Coronary artery (tissue), 2 donors: ENCODE results near the gene CHSY3.

Experiments
- DNase-seq: peaks from one replicate; pipeline ENCODE4 v3.0.0-alpha.2; 2017; ENCODE audit warnings: low spot score
- H3K27ac ChIP-seq, 2 donors: fragments of 200-600 bp; sonication (generic); one replicate each; pipeline ENCODE4 v1.5.1; 2016 to 2019
- H3K4me3 ChIP-seq: fragments of 200-600 bp; sonication (generic); 2 replicates; pipeline ENCODE4 v1.5.1; 2016; ENCODE audit warnings: mild to moderate bottlenecking, moderate library complexity
- TF ChIP-seq, protein P1 (sequence below): fragments of 200-600 bp; sonication (generic); IDR thresholded peaks from one replicate; pipeline ENCODE4 v1.5.1; 2019; ENCODE audit warnings: antibody characterized with exemption

The CHSY3 gene

DNA sequence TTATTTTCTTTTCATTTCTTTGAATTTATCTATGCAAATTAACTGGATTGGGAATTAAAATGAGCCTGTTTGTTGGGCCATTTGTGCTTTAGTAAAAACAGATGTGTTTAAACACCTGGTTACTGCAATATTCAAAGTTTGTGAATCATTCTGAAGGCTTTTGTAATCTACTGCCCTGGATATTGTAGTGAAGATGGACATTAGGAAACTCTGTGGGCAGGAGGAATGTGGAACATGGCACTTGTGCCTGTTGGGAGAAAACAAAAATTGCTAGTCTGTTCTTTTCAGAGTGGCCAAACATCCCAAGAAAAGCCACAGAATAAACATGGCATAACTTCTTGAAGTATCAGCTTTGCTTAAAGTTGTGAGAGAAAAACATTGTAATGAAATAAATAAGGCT lies 40.8 kb downstream of the CHSY3 start:
- no peak for DNase-seq
- TF ChIP-seq, protein P1, sequence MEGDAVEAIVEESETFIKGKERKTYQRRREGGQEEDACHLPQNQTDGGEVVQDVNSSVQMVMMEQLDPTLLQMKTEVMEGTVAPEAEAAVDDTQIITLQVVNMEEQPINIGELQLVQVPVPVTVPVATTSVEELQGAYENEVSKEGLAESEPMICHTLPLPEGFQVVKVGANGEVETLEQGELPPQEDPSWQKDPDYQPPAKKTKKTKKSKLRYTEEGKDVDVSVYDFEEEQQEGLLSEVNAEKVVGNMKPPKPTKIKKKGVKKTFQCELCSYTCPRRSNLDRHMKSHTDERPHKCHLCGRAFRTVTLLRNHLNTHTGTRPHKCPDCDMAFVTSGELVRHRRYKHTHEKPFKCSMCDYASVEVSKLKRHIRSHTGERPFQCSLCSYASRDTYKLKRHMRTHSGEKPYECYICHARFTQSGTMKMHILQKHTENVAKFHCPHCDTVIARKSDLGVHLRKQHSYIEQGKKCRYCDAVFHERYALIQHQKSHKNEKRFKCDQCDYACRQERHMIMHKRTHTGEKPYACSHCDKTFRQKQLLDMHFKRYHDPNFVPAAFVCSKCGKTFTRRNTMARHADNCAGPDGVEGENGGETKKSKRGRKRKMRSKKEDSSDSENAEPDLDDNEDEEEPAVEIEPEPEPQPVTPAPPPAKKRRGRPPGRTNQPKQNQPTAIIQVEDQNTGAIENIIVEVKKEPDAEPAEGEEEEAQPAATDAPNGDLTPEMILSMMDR: no peak
- no peak overlapping the region for H3K27ac ChIP-seq
- H3K4me3 ChIP-seq: no peak overlapping the region

DNA sequence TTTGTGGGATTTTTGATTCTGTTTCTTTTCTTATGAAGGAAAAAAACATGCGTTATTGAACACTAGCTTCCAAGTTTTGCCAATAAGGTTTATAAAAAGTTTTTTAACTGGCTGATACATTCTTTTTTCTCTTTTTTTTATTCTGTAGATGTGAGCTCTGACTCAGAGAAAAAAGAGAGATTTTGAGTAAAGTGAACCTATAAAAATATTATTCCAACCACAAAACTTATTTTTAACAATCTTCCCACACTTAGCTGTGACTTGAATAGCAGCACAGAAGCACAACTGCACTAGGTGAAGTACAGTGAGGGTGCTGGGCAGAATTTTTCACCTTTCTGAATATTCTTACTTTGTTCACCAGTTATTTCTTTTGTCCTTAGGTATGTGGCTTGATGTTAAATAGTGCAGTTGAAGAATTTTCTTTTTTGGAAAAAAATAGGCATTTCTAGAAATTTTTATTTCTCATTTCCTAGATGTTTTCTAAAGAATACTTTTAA lies 41.6 kb downstream of the CHSY3 start:
- Histone ChIP-seq H3K4me3 (no peak overlapping the region), H3K27ac (no peak overlapping the region)
- DNase-seq: no peak
- TF ChIP-seq, protein P1: no peak

DNA sequence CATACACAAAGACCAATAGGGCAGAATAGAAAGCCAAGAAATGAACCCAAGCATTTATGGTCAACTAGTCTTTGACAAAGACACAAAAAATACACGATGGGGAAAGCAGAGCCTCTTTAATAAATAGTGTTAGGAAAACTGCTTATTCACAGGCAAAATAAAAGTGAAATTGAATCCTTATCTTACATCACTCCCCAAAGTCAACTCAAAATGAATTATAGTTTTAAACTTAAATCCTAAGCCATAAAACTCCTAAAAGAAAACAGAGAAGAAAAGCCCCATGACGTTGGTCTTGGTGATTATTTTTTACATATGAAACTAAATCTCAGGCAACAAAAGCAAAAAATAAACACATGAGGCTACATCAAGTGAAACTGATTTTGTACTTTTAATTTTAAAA lies 46.8 kb downstream of the CHSY3 start:
- TF ChIP-seq, protein P1: no peak
- Histone ChIP-seq H3K4me3 (no peak overlapping the region), H3K27ac (no peak overlapping the region)
- DNase-seq: no peak

DNA sequence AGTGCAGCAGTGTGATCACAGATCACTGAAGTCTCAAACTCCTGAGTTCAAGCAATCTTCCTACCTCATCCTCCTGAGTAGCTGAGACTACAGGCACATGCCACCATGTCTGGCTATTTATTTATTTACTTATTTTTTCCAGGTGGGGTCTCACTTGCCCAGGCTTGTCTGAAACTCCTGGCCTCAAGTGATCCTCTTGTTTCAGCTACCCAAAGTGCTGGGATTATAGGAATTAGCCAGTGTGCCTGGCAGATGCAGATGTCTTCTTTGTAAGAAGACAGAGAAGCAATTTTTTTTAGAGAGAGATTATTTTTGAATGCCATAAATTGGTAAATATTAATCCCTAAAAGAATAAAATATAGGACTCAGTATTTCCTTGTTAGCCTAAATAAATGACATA lies 54.3 kb downstream of the CHSY3 start:
- H3K4me3 ChIP-seq: no peak overlapping the region
- no peak for DNase-seq
- no peak overlapping the region for H3K27ac ChIP-seq
- TF ChIP-seq, protein P1: no peak

DNA sequence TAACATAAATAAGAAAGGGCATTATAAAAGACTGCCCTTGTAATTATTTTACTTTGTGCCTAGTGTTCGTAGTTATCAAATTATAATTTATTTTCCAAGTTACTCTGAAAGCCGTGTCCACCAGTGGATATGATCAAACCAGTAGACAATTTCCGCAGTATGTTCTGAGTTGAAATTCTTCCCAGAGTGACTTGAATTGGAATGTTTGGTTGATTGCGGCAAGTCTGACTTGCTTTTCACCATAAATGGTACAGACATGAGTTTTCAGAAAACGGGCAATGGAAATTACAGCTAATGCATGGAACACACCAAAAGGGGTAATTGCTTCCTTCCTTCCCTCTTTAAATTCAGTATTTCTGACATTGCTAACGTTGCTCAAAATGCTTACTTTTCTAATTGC lies 56.6 kb downstream of the CHSY3 start:
- TF ChIP-seq, protein P1: no peak
- Histone ChIP-seq H3K27ac (peak overlapping the region in 1 of 2 donors; percentile 23), H3K4me3 (no peak overlapping the region)
- no peak for DNase-seq

DNA sequence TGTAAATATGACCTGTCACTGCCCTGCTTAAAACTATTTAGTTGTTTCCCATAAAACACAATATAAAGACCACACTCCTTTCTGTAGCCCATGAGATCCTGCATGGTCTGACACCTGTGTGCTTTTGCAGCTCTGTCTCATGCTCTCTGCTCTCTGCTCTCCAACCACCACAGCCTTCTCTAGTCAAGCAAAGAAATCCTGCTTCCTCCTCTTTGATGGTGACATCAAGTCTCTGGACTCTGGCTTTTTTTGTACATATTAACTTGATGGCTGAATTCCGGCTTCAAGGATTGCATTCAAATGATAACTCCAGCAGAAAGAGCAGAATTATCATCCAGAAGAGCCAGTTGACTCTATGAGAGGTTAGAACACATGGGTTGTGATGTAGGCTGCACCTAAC lies 58.2 kb downstream of the CHSY3 start:
- TF ChIP-seq, protein P1: no peak
- no peak for DNase-seq
- Histone ChIP-seq H3K4me3 (no peak overlapping the region), H3K27ac (peak overlapping the region; percentile 38 to 52)

DNA sequence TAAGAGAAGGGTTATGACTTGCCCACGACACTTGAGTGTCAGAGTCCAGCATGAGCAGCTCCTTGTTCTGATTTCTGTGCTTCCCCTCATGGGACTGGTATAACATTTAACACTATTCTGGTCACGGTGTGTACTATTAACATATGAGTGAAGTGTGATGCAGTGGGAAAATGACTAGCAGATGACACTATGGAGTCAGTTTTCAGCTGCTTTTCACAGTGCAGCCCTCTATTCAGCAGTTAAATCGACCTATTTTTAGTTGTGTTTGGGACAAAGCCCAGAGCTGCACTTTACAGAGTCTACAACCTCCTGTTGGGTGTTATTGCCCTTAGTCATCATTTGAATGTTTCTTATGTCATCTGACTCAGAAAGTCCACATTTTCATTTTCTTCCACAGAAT lies 59.1 kb downstream of the CHSY3 start:
- Histone ChIP-seq H3K27ac (peak overlapping the region; percentile 38 to 52), H3K4me3 (no peak overlapping the region)
- no peak for DNase-seq
- TF ChIP-seq, protein P1: no peak
